CD14-positive monocyte (primary cell): ENCODE results near the gene CD8B. TPM values are rescaled to one million over a fixed set of nuclear protein-coding genes. Genes with fewer than 3 reads are reported as not detected.
"Not testable (repeated sequence)": the region's sequence is repeated elsewhere in the genome, so short reads cannot be mapped to it uniquely, and the experiment has no call there.

Experiments used
- DNase-seq, 3 donors: peaks; one replicate each; pipeline ENCODE4 v3.0.0-alpha.2; 2011 to 2022
- H2AFZ ChIP-seq: 2 replicates; pipeline ENCODE4 v1.6.0; 2012; ENCODE audit warnings: mild to moderate bottlenecking, low read depth, low read length, inconsistent platforms; ENCODE audit not compliant: insufficient read depth, poor library complexity, severe bottlenecking
- H3K27ac ChIP-seq, 2 donors: 1 replicate in 1 of 2; 2 replicates in 1 of 2; pipeline ENCODE4 v1.5.1; 2012 to 2013; ENCODE audit warnings: low read length in 2 of 2, control low read depth in 1 of 2, inconsistent platforms in 1 of 2, low read depth in 1 of 2, mild to moderate bottlenecking in 1 of 2
- H3K27me3 ChIP-seq, 2 donors: one replicate each; pipeline versions ENCODE4 v1.6.0 to v1.6.1; 2011 to 2013; ENCODE audit warnings: low read length in 2 of 2; ENCODE audit not compliant: control insufficient read depth in 2 of 2, insufficient read depth in 2 of 2
- H3K36me3 ChIP-seq, 2 donors: replicated peaks in 1 of 2; 1 replicate in 1 of 2; 2 replicates in 1 of 2; pipeline versions ENCODE4 v1.5.1 to v1.6.1; 2012 to 2013; ENCODE audit warnings: low read length in 2 of 2, control low read depth in 1 of 2, inconsistent platforms in 1 of 2, mild to moderate bottlenecking in 1 of 2; ENCODE audit not compliant: insufficient read depth in 2 of 2, control insufficient read depth in 1 of 2
- H3K4me1 ChIP-seq, 2 donors: 1 replicate in 1 of 2; 2 replicates in 1 of 2; pipeline versions ENCODE4 v1.5.1 to v1.6.1; 2012 to 2013; ENCODE audit warnings: low read length in 2 of 2, control low read depth in 1 of 2, inconsistent platforms in 1 of 2, mild to moderate bottlenecking in 1 of 2, moderate library complexity in 1 of 2; ENCODE audit not compliant: insufficient read depth in 2 of 2, control insufficient read depth in 1 of 2
- H3K4me2 ChIP-seq: replicated peaks from 2 replicates; pipeline ENCODE3; 2012; ENCODE audit warnings: low read length, moderate library complexity, mild to moderate bottlenecking; ENCODE audit not compliant: poor library complexity, severe bottlenecking; ENCODE audit errors: extremely low read depth
- H3K4me3 ChIP-seq, 3 experiments: fragments of 200-600 bp in 1 of 3; sonication (generic) in 1 of 3; replicated peaks in 1 of 3; 1 replicate in 2 of 3; 2 replicates in 1 of 3; pipeline ENCODE4 v1.5.1; 2011 to 2013; ENCODE audit warnings: low read length in 3 of 3, mild to moderate bottlenecking in 3 of 3, control low read depth in 2 of 3, low read depth in 2 of 3, inconsistent platforms in 1 of 3, moderate library complexity in 1 of 3
- H3K79me2 ChIP-seq: 2 replicates; pipeline ENCODE4 v1.6.0; 2012; ENCODE audit warnings: mild to moderate bottlenecking, control low read depth, inconsistent platforms, low read length, moderate library complexity; ENCODE audit not compliant: insufficient read depth
- H3K9ac ChIP-seq: 2 replicates; pipeline ENCODE4 v1.6.0; 2017; ENCODE audit warnings: low read length, mild to moderate bottlenecking; ENCODE audit not compliant: insufficient read depth, poor library complexity, severe bottlenecking
- H3K9me3 ChIP-seq, 2 donors: replicated peaks in 1 of 2; 1 replicate in 1 of 2; 2 replicates in 1 of 2; pipeline versions ENCODE4 v1.5.1 to v1.6.1; 2012 to 2013; ENCODE audit warnings: low read length in 2 of 2, control low read depth in 1 of 2; ENCODE audit not compliant: control insufficient read depth in 1 of 2, insufficient read depth in 1 of 2
- H4K20me1 ChIP-seq: 2 replicates; pipeline ENCODE4 v1.6.0; 2012; ENCODE audit warnings: mild to moderate bottlenecking, low read length, control low read depth, moderate library complexity; ENCODE audit not compliant: insufficient read depth
- H3K27ac Mint-ChIP-seq, 7 donors: one replicate each; pipeline ENCODE4 v1.8.0; 2020; ENCODE audit warnings: mild to moderate bottlenecking in 7 of 7, mixed read lengths in 7 of 7, moderate library complexity in 6 of 7, inconsistent platforms in 2 of 7
- H3K27me3 Mint-ChIP-seq, 3 donors: one replicate each; pipeline ENCODE4 v1.8.0; 2021 to 2022; ENCODE audit warnings: low read depth in 3 of 3, mild to moderate bottlenecking in 3 of 3, mixed read lengths in 3 of 3, moderate library complexity in 3 of 3, inconsistent platforms in 1 of 3
- H3K36me3 Mint-ChIP-seq, 2 donors: one replicate each; pipeline ENCODE4 v1.8.0; 2020; ENCODE audit warnings: mixed read lengths in 2 of 2, inconsistent platforms in 1 of 2, mild to moderate bottlenecking in 1 of 2
- H3K4me1 Mint-ChIP-seq: one replicate; pipeline ENCODE4 v1.8.0; 2020; ENCODE audit warnings: mild to moderate bottlenecking, mixed read lengths
- H3K4me3 Mint-ChIP-seq, 2 donors: one replicate each; pipeline ENCODE4 v1.8.0; 2020; ENCODE audit warnings: mild to moderate bottlenecking in 2 of 2, mixed read lengths in 2 of 2, moderate library complexity in 1 of 2
- H3K9me3 Mint-ChIP-seq, 7 donors: one replicate each; pipeline ENCODE4 v1.8.0; 2020 to 2022; ENCODE audit warnings: mixed read lengths in 7 of 7, mild to moderate bottlenecking in 6 of 7, moderate library complexity in 6 of 7, inconsistent platforms in 2 of 7
- WGBS: methylation state at CpG from one replicate; pipeline ENCODE4 v1.1.5; 2013; ENCODE audit warnings: missing lambda C conversion rate; ENCODE audit not compliant: insufficient coverage; 5-methylcytosine and 5-hydroxymethylcytosine counted together
- intact Hi-C, 2 donors: fragments of 100-400 bp; cut with micrococcal nuclease; formaldehyde crosslinking; loops; one replicate each; pipeline versions ENCODE4 v1.15.0 to v1.15.1; 2023
- polyA plus RNA-seq, 3 donors: library from polyadenylated mRNA; depleted of rRNA in 1 of 3; unstranded in 2 of 3; stranded (reverse) in 1 of 3; fragments of 300-500 nt in 2 of 3; fragments of >200 nt in 1 of 3; fragmentation: Illumina TruSeq in 2 of 3; gene quantifications; 1 replicate in 2 of 3; 2 replicates in 1 of 3; pipeline ENCODE4 v1.2.3, GENCODE V29; 2012 to 2021

Gene CD8B
- polyA plus RNA-seq, 3 donors: 1.5 to 1.6 TPM; not detected in 1

GRCh38 chr2:86842607-86843234, 19.0 kb downstream of the CD8B start:
- WGBS: no CpG with 5 or more reads among the region's 6 CpGs
- DNase-seq, H3K4me1 ChIP-seq, H3K4me1 Mint-ChIP-seq, H3K79me2 ChIP-seq, H3K9me3 Mint-ChIP-seq, intact Hi-C loops, H3K27ac Mint-ChIP-seq, H3K27me3 Mint-ChIP-seq, H3K4me3 Mint-ChIP-seq, H3K9ac ChIP-seq, H3K36me3 Mint-ChIP-seq, H3K4me2 ChIP-seq, H3K27me3 ChIP-seq, H2AFZ ChIP-seq, H3K9me3 ChIP-seq, H3K36me3 ChIP-seq, H3K27ac ChIP-seq, H4K20me1 ChIP-seq, H3K4me3 ChIP-seq: not testable (repeated sequence)

GRCh38 chr2:86841330-86841729, 20.4 kb downstream of the CD8B start:
- H3K4me3 Mint-ChIP-seq, H3K27me3 Mint-ChIP-seq, H3K9me3 Mint-ChIP-seq, H4K20me1 ChIP-seq, H3K9me3 ChIP-seq, DNase-seq, H3K9ac ChIP-seq, H3K27ac ChIP-seq, H3K4me3 ChIP-seq, H3K79me2 ChIP-seq, H2AFZ ChIP-seq, H3K36me3 Mint-ChIP-seq, H3K27ac Mint-ChIP-seq, H3K4me2 ChIP-seq, intact Hi-C loops, H3K27me3 ChIP-seq, H3K36me3 ChIP-seq: not testable (repeated sequence)
- peaks cover 19% of the 10 kb centered on the region for H3K4me1 Mint-ChIP-seq
- H3K4me1 ChIP-seq: peaks cover 11 to 15% of the 10 kb centered on the region in 2 donors
- no CpG with 5 or more reads among the region's 8 CpGs for WGBS

GRCh38 chr2:86839871-86840548, 21.7 kb downstream of the CD8B start:
- WGBS: 91% methylated on average over 3 of the region's 11 CpGs
- H3K4me3 Mint-ChIP-seq, H3K4me3 ChIP-seq, H4K20me1 ChIP-seq, H3K36me3 ChIP-seq, H3K4me2 ChIP-seq, H3K9ac ChIP-seq, H3K9me3 Mint-ChIP-seq, H3K27me3 ChIP-seq, intact Hi-C loops, H3K79me2 ChIP-seq, H2AFZ ChIP-seq, H3K27me3 Mint-ChIP-seq, H3K36me3 Mint-ChIP-seq, DNase-seq, H3K27ac ChIP-seq, H3K9me3 ChIP-seq: not testable (repeated sequence)
- Mint-ChIP-seq H3K4me1 (peaks cover 21% of the 10 kb centered on the region), H3K27ac (peak overlapping the region in 2 of 7 donors; percentile 46 to 76)
- H3K4me1 ChIP-seq: peaks cover 13 to 15% of the 10 kb centered on the region in 2 donors

GRCh38 chr2:86839455-86839854, 22.2 kb downstream of the CD8B start:
- H3K9me3 Mint-ChIP-seq, intact Hi-C loops, H3K4me2 ChIP-seq, H3K79me2 ChIP-seq, H3K36me3 ChIP-seq, H3K4me3 Mint-ChIP-seq, H3K9me3 ChIP-seq, H3K9ac ChIP-seq, H2AFZ ChIP-seq, H3K36me3 Mint-ChIP-seq, H3K27ac Mint-ChIP-seq, H3K4me3 ChIP-seq, DNase-seq, H3K27ac ChIP-seq, H3K27me3 ChIP-seq, H3K27me3 Mint-ChIP-seq, H4K20me1 ChIP-seq: not testable (repeated sequence)
- peaks cover 21% of the 10 kb centered on the region for H3K4me1 Mint-ChIP-seq
- peaks cover 13 to 15% of the 10 kb centered on the region in 2 donors for H3K4me1 ChIP-seq
- WGBS: no CpG with 5 or more reads among the region's 7 CpGs
